IMR-90 (cell line): ENCODE measurements around the gene RLN3. TPM values are rescaled to one million over a fixed set of nuclear protein-coding genes. Genes with fewer than 3 reads are reported as not detected.
"Not testable (repeated sequence)": the region's sequence is repeated elsewhere in the genome, so short reads cannot be mapped to it uniquely, and the experiment has no call there.

ENCODE experiments used
- ATAC-seq: fragments of 200-7000 bp; cut with Tn5 transposase; 2 replicates; pipeline ENCODE4 v1.9.1; 2020; ENCODE audit warnings: low read depth, mild to moderate bottlenecking, moderate library complexity
- BruUV-seq: library from RNA; stranded (reverse); fragments of 400-500 nt; replicated peaks from 2 replicates; lab custom pipeline; 2021; lab: Mats Ljungman, UMichigan
- CTCF ChIA-PET: fragments of 300-600 bp; formaldehyde crosslinking; extraction: SDS; loops from one replicate; lab custom pipeline; 2021; ENCODE audit warnings: antibody characterized with exemption; lab: Yijun Ruan, JAX
- POLR2A ChIA-PET: fragments of 300-600 bp; sonication (Branson Sonifier 250); formaldehyde crosslinking; loops from one replicate; lab custom pipeline; 2022; ENCODE audit warnings: antibody characterized with exemption; ENCODE audit not compliant: unreplicated experiment; lab: Charles Lee
- DNase-seq: peaks from one replicate; pipeline ENCODE4 v3.0.0; 2013
- H2AFZ ChIP-seq: replicated peaks from 2 replicates; pipeline ENCODE3; 2013; ENCODE audit warnings: low read length, mild to moderate bottlenecking; ENCODE audit not compliant: poor library complexity
- H2AK5ac ChIP-seq: 2 replicates; pipeline ENCODE4 v1.6.1; 2013; ENCODE audit warnings: low read depth, low read length, inconsistent platforms
- H2AK9ac ChIP-seq: replicated peaks from 2 replicates; pipeline ENCODE3; 2013; ENCODE audit warnings: mild to moderate bottlenecking, low read depth, low read length, moderate library complexity; ENCODE audit not compliant: poor library complexity
- H2BK120ac ChIP-seq: 2 replicates; pipeline ENCODE4 v1.6.1; 2013; ENCODE audit warnings: low read depth, low read length, inconsistent platforms
- H2BK15ac ChIP-seq: 3 replicates; pipeline ENCODE4 v1.6.1; 2013; ENCODE audit warnings: low read depth, low read length, inconsistent platforms
- H2BK20ac ChIP-seq: 2 replicates; pipeline ENCODE4 v1.6.1; 2013; ENCODE audit warnings: low read depth, mild to moderate bottlenecking, inconsistent platforms, low read length, moderate library complexity
- H2BK5ac ChIP-seq: 2 replicates; pipeline ENCODE4 v1.6.1; 2013; ENCODE audit warnings: mild to moderate bottlenecking, low read depth, low read length, inconsistent platforms; ENCODE audit not compliant: poor library complexity, severe bottlenecking
- H3K14ac ChIP-seq: replicated peaks from 2 replicates; pipeline ENCODE4 v1.6.1; 2013; ENCODE audit warnings: low read depth, low read length, inconsistent platforms
- H3K18ac ChIP-seq: 2 replicates; pipeline ENCODE4 v1.6.1; 2013; ENCODE audit warnings: low read depth, low read length, control low read depth
- H3K23ac ChIP-seq: 2 replicates; pipeline ENCODE4 v1.6.1; 2013; ENCODE audit warnings: low read depth, low read length, inconsistent platforms
- H3K27ac ChIP-seq: 2 replicates; pipeline ENCODE4 v1.5.1; 2013; ENCODE audit warnings: mild to moderate bottlenecking, control low read depth, low read length; ENCODE audit not compliant: insufficient read depth
- H3K27me3 ChIP-seq: 2 replicates; pipeline ENCODE4 v1.6.1; 2013; ENCODE audit warnings: low read length; ENCODE audit not compliant: control insufficient read depth, insufficient read depth
- H3K36me3 ChIP-seq: 2 replicates; pipeline ENCODE4 v1.6.1; 2013; ENCODE audit warnings: low read length, mixed read lengths; ENCODE audit not compliant: control insufficient read depth, insufficient read depth
- H3K4ac ChIP-seq: 2 replicates; pipeline ENCODE4 v1.6.1; 2013; ENCODE audit warnings: low read depth, low read length, inconsistent platforms
- H3K4me1 ChIP-seq: 2 replicates; pipeline ENCODE4 v1.6.1; 2013; ENCODE audit warnings: low read length, mixed read lengths; ENCODE audit not compliant: control insufficient read depth, insufficient read depth
- H3K4me2 ChIP-seq: 2 replicates; pipeline ENCODE4 v1.6.1; 2013; ENCODE audit warnings: low read depth, mild to moderate bottlenecking, control low read depth, low read length, moderate library complexity
- H3K4me3 ChIP-seq: 2 replicates; pipeline ENCODE4 v1.5.1; 2013; ENCODE audit warnings: low read depth, mild to moderate bottlenecking, control low read depth, low read length, moderate library complexity; ENCODE audit not compliant: insufficient read depth
- H3K56ac ChIP-seq: 2 replicates; pipeline ENCODE4 v1.6.1; 2013; ENCODE audit warnings: low read length, inconsistent platforms; ENCODE audit not compliant: insufficient read depth; ENCODE audit errors: extremely low read depth
- H3K79me1 ChIP-seq, 2 experiments: 2 replicates each; pipeline ENCODE4 v1.6.1; 2013; ENCODE audit warnings: low read length in 2 of 2, inconsistent platforms in 1 of 2, low read depth in 1 of 2
- H3K9ac ChIP-seq: 2 replicates; pipeline ENCODE4 v1.6.1; 2013; ENCODE audit warnings: low read depth, low read length, control low read depth
- H3K9me1 ChIP-seq: 2 replicates; pipeline ENCODE4 v1.6.1; 2013; ENCODE audit warnings: low read length, inconsistent platforms; ENCODE audit not compliant: insufficient read depth
- H3K9me3 ChIP-seq: 2 replicates; pipeline ENCODE4 v1.6.1; 2013; ENCODE audit warnings: low read length; ENCODE audit not compliant: control insufficient read depth, insufficient read depth
- H4K20me1 ChIP-seq: 2 replicates; pipeline ENCODE4 v1.6.1; 2013; ENCODE audit warnings: low read length, inconsistent platforms; ENCODE audit not compliant: insufficient read depth
- H4K5ac ChIP-seq: 2 replicates; pipeline ENCODE4 v1.6.1; 2013; ENCODE audit warnings: mild to moderate bottlenecking, low read depth, low read length, control low read depth
- H4K8ac ChIP-seq, 2 experiments: 2 replicates each; pipeline ENCODE4 v1.6.1; 2013; ENCODE audit warnings: low read depth in 2 of 2, low read length in 2 of 2, control low read depth in 1 of 2, inconsistent platforms in 1 of 2
- H4K91ac ChIP-seq: 2 replicates; pipeline ENCODE4 v1.6.1; 2013; ENCODE audit warnings: low read depth, low read length, inconsistent platforms; ENCODE audit not compliant: insufficient read depth
- WGBS, 2 experiments: methylation state at CpG; one replicate each; pipeline versions ENCODE4 v1.1.5 to v1.1.7; 2013; ENCODE audit warnings: missing lambda C conversion rate in 2 of 2; ENCODE audit not compliant: insufficient read length in 1 of 2; ENCODE audit errors: extremely low coverage in 2 of 2; 5-methylcytosine and 5-hydroxymethylcytosine counted together
- dilution Hi-C: fragments of 300-500 bp; cut with HindIII; formaldehyde crosslinking; loops from one replicate; pipeline ENCODE4 v1.14.3; 2018; ENCODE audit warnings: low sequenced_read_pairs; ENCODE audit not compliant: unreplicated experiment
- in situ Hi-C: fragments of 300-500 bp; cut with MboI; formaldehyde crosslinking; loops from 3 replicates; pipeline ENCODE4 v1.14.3; 2019; ENCODE audit warnings: low sequenced_read_pairs, inconsistent platforms, mixed read lengths
- intact Hi-C: fragments of 100-400 bp; cut with micrococcal nuclease; formaldehyde crosslinking; loops from 2 replicates; pipeline ENCODE4 v1.10.0; 2022
- polyA plus RNA-seq, 3 experiments: library from polyadenylated mRNA; depleted of rRNA; stranded (reverse); fragments of >200 nt; gene quantifications; 2 replicates each; pipeline ENCODE4 v1.2.3, GENCODE V29; 2012; ENCODE audit warnings: low replicate concordance in 1 of 3
- total RNA-seq: library from RNA; depleted of rRNA; stranded (reverse); fragments of >200 nt; gene quantifications from 2 replicates; pipeline ENCODE4 v1.2.3, GENCODE V29; 2012

Gene RLN3
- total and polyA plus RNA-seq, 2 of the 4 experiments (the other 2 are of a cell fraction): not detected

- H2BK15ac ChIP-seq, H4K8ac ChIP-seq, H4K91ac ChIP-seq, H3K79me1 ChIP-seq, H4K5ac ChIP-seq, DNase-seq, H3K27me3 ChIP-seq, H3K9me1 ChIP-seq, H3K23ac ChIP-seq, H2AK9ac ChIP-seq, H3K9ac ChIP-seq, H3K27ac ChIP-seq, H2BK20ac ChIP-seq, H3K18ac ChIP-seq, H3K9me3 ChIP-seq, H3K36me3 ChIP-seq, H2BK5ac ChIP-seq, ATAC-seq, in situ Hi-C loops, H4K20me1 ChIP-seq, intact Hi-C loops, H2AFZ ChIP-seq, dilution Hi-C loops, BruUV-seq, H3K4me2 ChIP-seq, H3K4me3 ChIP-seq, H3K4ac ChIP-seq, H3K56ac ChIP-seq, H3K4me1 ChIP-seq, H3K14ac ChIP-seq, H2BK120ac ChIP-seq, H2AK5ac ChIP-seq: not testable (repeated sequence)
- CTCF ChIA-PET: interaction anchor here (1.1 kb wide), 1 partner anchor 24 kb away, joined by 4 read pairs; no protein-coding TSS in a partner anchor
- POLR2A ChIA-PET: interaction anchor here (0.6 kb wide), 1 partner anchor 578 kb away, joined by 3 read pairs; no protein-coding TSS in a partner anchor
- WGBS, 2 experiments: no CpG with 5 or more reads among the region's 3 CpGs
Observed at GRCh38 chr19:14019739-14020138, 8.2 kb upstream of the RLN3 start.
